H1 (cell line): Measurements from ENCODE around the gene CEP57L1. TPM values are rescaled to one million over a fixed set of nuclear protein-coding genes. Genes with fewer than 3 reads are reported as not detected.
"Not testable (repeated sequence)": the region's sequence is repeated elsewhere in the genome, so short reads cannot be mapped to it uniquely, and the experiment has no call there.

Experiments
- CTCF ChIA-PET: fragments of 300-600 bp; sonication (Branson Sonifier 250); formaldehyde crosslinking; loops from one replicate; lab custom pipeline; 2021; ENCODE audit not compliant: partially characterized antibody; lab: Charles Lee
- POLR2A ChIA-PET: fragments of 300-600 bp; sonication (Branson Sonifier 250); formaldehyde crosslinking; loops from one replicate; lab custom pipeline; 2021; ENCODE audit warnings: inconsistent platforms; ENCODE audit not compliant: partially characterized antibody; lab: Charles Lee
- DNase-seq, 2 experiments: peaks; one replicate each; pipeline versions ENCODE4 v3.0.0 to v3.0.0-alpha.2; 2010 to 2022; ENCODE audit warnings: low spot score in 2 of 2, low read depth in 1 of 2, mixed read lengths in 1 of 2
- FAIRE-seq: peaks from 2 replicates; lab custom pipeline; 2011; peaks lifted over from hg19 to GRCh38; lab: Jason Lieb, UNC
- H2AFZ ChIP-seq: 2 replicates; pipeline ENCODE4 v1.8.1; 2012; ENCODE audit warnings: low read length, inconsistent platforms
- H2AK5ac ChIP-seq: 2 replicates; pipeline ENCODE4 v1.6.1; 2013; ENCODE audit warnings: low read depth, low read length
- H2BK120ac ChIP-seq: replicated peaks from 2 replicates; pipeline ENCODE3; 2013; ENCODE audit warnings: low read depth, low read length, inconsistent platforms
- H2BK12ac ChIP-seq: 2 replicates; pipeline ENCODE4 v1.6.1; 2013; ENCODE audit warnings: low read depth, low read length
- H2BK15ac ChIP-seq: 2 replicates; pipeline ENCODE4 v1.6.1; 2013; ENCODE audit warnings: low read length
- H2BK20ac ChIP-seq: 2 replicates; pipeline ENCODE4 v1.6.1; 2013; ENCODE audit warnings: low read length
- H2BK5ac ChIP-seq: 2 replicates; pipeline ENCODE4 v1.6.1; 2013; ENCODE audit warnings: low read depth, low read length
- H3K14ac ChIP-seq: 2 replicates; pipeline ENCODE4 v1.6.1; 2013; ENCODE audit warnings: inconsistent platforms; ENCODE audit not compliant: insufficient read length
- H3K18ac ChIP-seq: 2 replicates; pipeline ENCODE4 v1.6.1; 2013; ENCODE audit warnings: low read length; ENCODE audit errors: extremely low read depth
- H3K23ac ChIP-seq: 2 replicates; pipeline ENCODE4 v1.6.1; 2013; ENCODE audit warnings: inconsistent platforms; ENCODE audit not compliant: insufficient read length
- H3K23me2 ChIP-seq: 2 replicates; pipeline ENCODE4 v1.6.1; 2013; ENCODE audit warnings: low read depth, low read length
- H3K27ac ChIP-seq: 2 replicates; pipeline ENCODE4 v1.6.1; 2011; ENCODE audit warnings: low read depth, low read length, inconsistent platforms
- H3K27me3 ChIP-seq, 4 experiments: replicated peaks in 1 of 4; 1 replicate in 1 of 4; 2 replicates in 3 of 4; pipeline versions ENCODE4 v1.6.1 to v1.8.1; 2011 to 2013; ENCODE audit warnings: low read length in 3 of 4, mild to moderate bottlenecking in 3 of 4, inconsistent platforms in 2 of 4, mixed read lengths in 2 of 4, moderate library complexity in 1 of 4; ENCODE audit not compliant: control insufficient read depth in 3 of 4, insufficient read depth in 3 of 4; ENCODE audit errors: extremely low read depth in 1 of 4
- H3K36me3 ChIP-seq, 4 experiments: 2 replicates each; pipeline versions ENCODE4 v1.6.1 to v1.8.1; 2011 to 2013; ENCODE audit warnings: mild to moderate bottlenecking in 4 of 4, low read length in 3 of 4, moderate library complexity in 2 of 4, control low read depth in 1 of 4, inconsistent platforms in 1 of 4; ENCODE audit not compliant: insufficient read depth in 4 of 4, control insufficient read depth in 2 of 4
- H3K4ac ChIP-seq: replicated peaks from 2 replicates; pipeline ENCODE3; 2013; ENCODE audit warnings: low read length, low read depth, mixed read lengths, inconsistent platforms; ENCODE audit not compliant: insufficient read length
- H3K4me1 ChIP-seq, 4 experiments: replicated peaks in 1 of 4; 1 replicate in 1 of 4; 2 replicates in 3 of 4; pipeline versions ENCODE4 v1.6.1 to v1.8.1; 2011 to 2013; ENCODE audit warnings: low read length in 3 of 4, inconsistent platforms in 2 of 4, mixed read lengths in 1 of 4; ENCODE audit not compliant: insufficient read depth in 4 of 4, control insufficient read depth in 3 of 4
- H3K4me2 ChIP-seq, 2 experiments: 2 replicates each; pipeline versions ENCODE4 v1.6.1 to v1.8.1; 2011 to 2013; ENCODE audit warnings: low read depth in 2 of 2, low read length in 2 of 2, control low read depth in 1 of 2, inconsistent platforms in 1 of 2, mild to moderate bottlenecking in 1 of 2; ENCODE audit not compliant: insufficient read depth in 1 of 2
- H3K4me3 ChIP-seq, 4 experiments: fragments of 200-600, 300-600 bp in 1 of 4; sonication (generic), shearing (Covaris generic), sonication (Bioruptor Twin) in 1 of 4; 2 replicates each; pipeline versions ENCODE4 v1.5.1 to v1.8.1; 2011 to 2016; ENCODE audit warnings: low read length in 4 of 4, low read depth in 3 of 4, control low read depth in 2 of 4, inconsistent platforms in 2 of 4, mild to moderate bottlenecking in 2 of 4, mixed read lengths in 1 of 4, moderate library complexity in 1 of 4; ENCODE audit not compliant: insufficient read depth in 2 of 4; ENCODE audit errors: extremely low read depth in 1 of 4
- H3K56ac ChIP-seq: replicated peaks from 2 replicates; pipeline ENCODE3; 2013; ENCODE audit warnings: low read depth, mild to moderate bottlenecking, mixed read lengths, low read length, inconsistent platforms; ENCODE audit not compliant: insufficient read length
- H3K79me1 ChIP-seq: 2 replicates; pipeline ENCODE4 v1.6.1; 2013; ENCODE audit warnings: low read depth, low read length, control low read depth
- H3K79me2 ChIP-seq, 2 experiments: 2 replicates each; pipeline versions ENCODE4 v1.6.1 to v1.8.1; 2012 to 2013; ENCODE audit warnings: low read length in 2 of 2, mild to moderate bottlenecking in 2 of 2, inconsistent platforms in 1 of 2; ENCODE audit not compliant: insufficient read depth in 2 of 2, control insufficient read depth in 1 of 2
- H3K9ac ChIP-seq, 4 experiments: replicated peaks in 1 of 4; 1 replicate in 1 of 4; 2 replicates in 3 of 4; pipeline versions ENCODE4 v1.6.1 to v1.8.1; 2011 to 2013; ENCODE audit warnings: low read depth in 3 of 4, low read length in 3 of 4, control low read depth in 2 of 4, mild to moderate bottlenecking in 2 of 4, moderate library complexity in 2 of 4, inconsistent platforms in 1 of 4; ENCODE audit errors: extremely low read depth in 1 of 4
- H3K9me3 ChIP-seq, 2 experiments: 2 replicates each; pipeline versions ENCODE4 v1.6.1 to v1.8.1; 2012 to 2013; ENCODE audit warnings: mild to moderate bottlenecking in 2 of 2, moderate library complexity in 2 of 2, control low read depth in 1 of 2, inconsistent platforms in 1 of 2, low read depth in 1 of 2, low read length in 1 of 2, mixed read lengths in 1 of 2; ENCODE audit not compliant: insufficient read depth in 2 of 2
- H4K20me1 ChIP-seq, 2 experiments: replicated peaks in 1 of 2; 2 replicates each; pipeline versions ENCODE3 to v1.8.1; 2011 to 2013; ENCODE audit warnings: inconsistent platforms in 2 of 2, low read length in 2 of 2, mild to moderate bottlenecking in 1 of 2; ENCODE audit not compliant: insufficient read depth in 2 of 2, control insufficient read depth in 1 of 2
- H4K5ac ChIP-seq: 2 replicates; pipeline ENCODE4 v1.6.1; 2013; ENCODE audit warnings: low read length, low read depth, mixed read lengths, inconsistent platforms; ENCODE audit not compliant: insufficient read length
- H4K8ac ChIP-seq: 2 replicates; pipeline ENCODE4 v1.8.0; 2013; ENCODE audit warnings: mild to moderate bottlenecking, moderate library complexity, low read length, inconsistent platforms; ENCODE audit not compliant: insufficient read depth; ENCODE audit errors: extremely low read depth
- H4K91ac ChIP-seq: replicated peaks from 2 replicates; pipeline ENCODE3; 2013; ENCODE audit warnings: low read length, mixed read lengths, inconsistent platforms; ENCODE audit not compliant: insufficient read length
- WGBS, 2 experiments: shearing (Covaris generic) in 1 of 2; methylation state at CpG; one replicate each; pipeline versions ENCODE4 v1.1.6 to v1.1.7; 2013 to 2015; ENCODE audit warnings: low lambda C conversion rate in 2 of 2, mixed read lengths in 2 of 2, inconsistent platforms in 1 of 2, low coverage in 1 of 2, missing lambda C conversion rate in 1 of 2; ENCODE audit not compliant: insufficient replicate concordance in 2 of 2, insufficient coverage in 1 of 2, insufficient read length in 1 of 2; ENCODE audit errors: extremely low coverage in 1 of 2, missing lambda C conversion rate in 1 of 2; 5-methylcytosine and 5-hydroxymethylcytosine counted together
- polyA plus RNA-seq, 7 experiments: library from polyadenylated mRNA; depleted of rRNA in 3 of 7; stranded (reverse) in 5 of 7; unstranded in 2 of 7; fragments of >200 nt in 5 of 7; fragments of 200-250 nt in 2 of 7; gene quantifications; 1 replicate in 5 of 7; 2 replicates in 1 of 7; 4 replicates in 1 of 7; pipeline versions ENCODE4 v1.2.1 to v1.2.3, GENCODE V29; 2011 to 2013; ENCODE audit warnings: missing spikeins in 2 of 7, mixed read lengths in 2 of 7
- total RNA-seq: library from RNA; stranded (reverse); fragmentation: NEBNext Ultra II Directional; extraction: Animal tissue kit (Norgen Biotek cat#: 25700); gene quantifications from 2 replicates; pipeline ENCODE4 v1.2.1, GENCODE V29; 2021

The CEP57L1 gene
- total and polyA plus RNA-seq, 2 of the 8 experiments (the other 6 are each of a cell fraction or from before 2014, with no cell fraction given), result 3.6 to 11.5 TPM

- H3K18ac ChIP-seq, H3K4me2 ChIP-seq, H2BK20ac ChIP-seq, FAIRE-seq, CTCF ChIA-PET, H3K14ac ChIP-seq, H2AFZ ChIP-seq, H3K9me3 ChIP-seq, H2BK5ac ChIP-seq, POLR2A ChIA-PET, H3K23me2 ChIP-seq, H4K91ac ChIP-seq, H3K79me2 ChIP-seq, DNase-seq, H3K79me1 ChIP-seq, H4K8ac ChIP-seq, H2BK120ac ChIP-seq, H2BK15ac ChIP-seq, H3K4ac ChIP-seq, H4K20me1 ChIP-seq, H2BK12ac ChIP-seq, H3K4me3 ChIP-seq, H3K56ac ChIP-seq, H3K9ac ChIP-seq, H4K5ac ChIP-seq, H3K27me3 ChIP-seq, H3K27ac ChIP-seq, H2AK5ac ChIP-seq, H3K4me1 ChIP-seq, H3K36me3 ChIP-seq, H3K23ac ChIP-seq: not testable (repeated sequence)
- WGBS, 2 experiments, result 71% methylated on average over 1 of the region's 1 CpG; no CpG with 5 or more reads in 1 of the 2 experiments
Observed at GRCh38 chr6:109135600-109135999, 40.3 kb downstream of the CEP57L1 start.

GRCh38 chr6:109136039-109136438 lies 40.7 kb downstream of the CEP57L1 start:
- H3K56ac ChIP-seq, H2BK5ac ChIP-seq, H3K79me2 ChIP-seq, H2BK120ac ChIP-seq, H4K20me1 ChIP-seq, H3K18ac ChIP-seq, H3K79me1 ChIP-seq, H2BK12ac ChIP-seq, H4K5ac ChIP-seq, H3K23me2 ChIP-seq, H3K27me3 ChIP-seq, H4K8ac ChIP-seq, H3K4me1 ChIP-seq, H3K14ac ChIP-seq, H3K4ac ChIP-seq, H3K4me3 ChIP-seq, H2BK15ac ChIP-seq, POLR2A ChIA-PET, H3K9ac ChIP-seq, H3K4me2 ChIP-seq, H2AK5ac ChIP-seq, H3K27ac ChIP-seq, H2AFZ ChIP-seq, FAIRE-seq, H4K91ac ChIP-seq, DNase-seq, CTCF ChIA-PET, H2BK20ac ChIP-seq, H3K36me3 ChIP-seq, H3K23ac ChIP-seq, H3K9me3 ChIP-seq: not testable (repeated sequence)
- WGBS, 2 experiments, result 92% methylated on average over 6 of the region's 6 CpGs; no CpG with 5 or more reads in 1 of the 2 experiments
